Adrenal gland (tissue), 19 donors: Measurements from ENCODE around the gene PTCHD4. TPM values are rescaled to one million over a fixed set of nuclear protein-coding genes. Genes with fewer than 3 reads are reported as not detected.

Experiments
- DNase-seq, 7 donors: peaks; one replicate each; pipeline ENCODE4 v3.0.0-alpha.2; 2019 to 2020
- H3K27ac ChIP-seq, 5 donors: fragments of 200-600 bp; sonication (generic) in 4 of 5; 1 replicate in 3 of 5; 2 replicates in 2 of 5; pipeline versions ENCODE4 v1.5.1 to v1.8.0; 2016 to 2020; ENCODE audit warnings: mild to moderate bottlenecking in 1 of 5
- H3K27me3 ChIP-seq: fragments of 200-600 bp; 2 replicates; pipeline ENCODE4 v1.8.0; 2021
- H3K36me3 ChIP-seq, 2 donors: fragments of 200-600 bp; replicated peaks in 1 of 2; 1 replicate in 1 of 2; 2 replicates in 1 of 2; pipeline versions ENCODE4 v1.5.1 to v1.8.0; 2018 to 2022
- H3K4me1 ChIP-seq, 2 donors: fragments of 200-600 bp; replicated peaks in 1 of 2; 1 replicate in 1 of 2; 2 replicates in 1 of 2; pipeline versions ENCODE4 v1.5.1 to v1.8.0; 2018 to 2021
- H3K4me3 ChIP-seq, 4 donors: fragments of 200-600 bp; sonication (generic) in 3 of 4; one replicate each; pipeline ENCODE4 v1.5.1; 2016 to 2018
- H3K9me3 ChIP-seq, 3 donors: fragments of 200-600 bp; sonication (generic) in 1 of 3; replicated peaks in 1 of 3; 1 replicate in 2 of 3; 2 replicates in 1 of 3; pipeline versions ENCODE4 v1.5.1 to v1.8.0; 2016 to 2021
- CTCF ChIP-seq, 6 experiments: fragments of 450-650 bp in 4 of 6; fragments of 200-600 bp in 2 of 6; sonication (generic) in 1 of 6; IDR thresholded peaks; 1 replicate in 5 of 6; 2 replicates in 1 of 6; pipeline versions ENCODE4 v1.5.1 to v1.8.0; 2016 to 2021; ENCODE audit warnings: antibody characterized with exemption in 6 of 6, mild to moderate bottlenecking in 2 of 6, moderate library complexity in 1 of 6
- POLR2A ChIP-seq, 2 donors: fragments of 450-650 bp; IDR thresholded peaks; one replicate each; pipeline ENCODE4 v1.6.1; 2017; ENCODE audit warnings: antibody characterized with exemption in 2 of 2, mild to moderate bottlenecking in 2 of 2, moderate library complexity in 1 of 2
- WGBS, 4 donors: extraction: QIAGEN DNeasy Blood & Tissue Kit in 2 of 4; methylation state at CpG; one replicate each; pipeline versions ENCODE4 v1.1.5 to v1.1.7; 2013 to 2017; 5-methylcytosine and 5-hydroxymethylcytosine counted together
- intact Hi-C, 2 donors: fragments of 100-400 bp; cut with DNase I; formaldehyde crosslinking; loops; one replicate each; pipeline versions ENCODE4 v1.14.1 to v1.15.0; 2022 to 2023
- long read RNA-seq, 10 donors: library from polyadenylated mRNA in 3 of 10; unstranded in 2 of 10; stranded (forward) in 1 of 10; transcript quantifications; one replicate each; pipeline ENCODE4 v2.0.0 and lab custom pipeline, GENCODE V29; 2021 to 2026
- polyA plus RNA-seq, 3 donors: library from polyadenylated mRNA; stranded (reverse); fragments of 200-250 nt in 2 of 3; fragments of 350-450 nt in 1 of 3; fragmentation: Illumina TruSeq in 1 of 3; extraction: RNeasy Lipid Tissue Mini Kit (QIAGEN cat#74804) in 1 of 3; gene quantifications; one replicate each; pipeline ENCODE4 v1.2.3, GENCODE V29; 2013 to 2014
- total RNA-seq, 9 donors: library from RNA; depleted of rRNA in 4 of 9; stranded (reverse); fragments of >200 nt in 4 of 9; fragments of 120-200 nt in 1 of 9; fragmentation: NEBNext Ultra II Directional in 1 of 9; extraction: Animal tissue kit (Norgen Biotek cat#: 25700) in 1 of 9; gene quantifications; one replicate each; pipeline versions ENCODE4 v1.1.0 to v1.2.4, GENCODE V29; 2013 to 2023
- donor health status: healthy with polysubstance abuse.
- donor health status: Bipolar disorder and iron deficiency.
- donor health status: DM: yes; HTN: yes; CAD: no.
- donor health status: DM: no; HTN: no; CAD: no.
- donor health status: DM: no; HTN: no; CAD: no.
- donor health status: DM: yes; HTN: yes; CAD: no.

PTCHD4 gene
- total RNA-seq (1 to 10 TPM in 1 of 9 donors, under 1 TPM in 8; 0.11 to 1.7 (median 0.34) TPM), polyA plus RNA-seq (under 1 TPM; 0.07 to 0.09 (median 0.08) TPM)
- long read RNA-seq, donor 1 = 0 reads
- long read RNA-seq, donor 2 = 0 reads
- long read RNA-seq, donor 3 = 0 reads
- long read RNA-seq, donor 4 = 0 reads
- long read RNA-seq, donor 5 = 0 reads
- long read RNA-seq, donor 6 = 0 reads
- long read RNA-seq, donor 7 = 0 reads
- long read RNA-seq, donor 8 = 0 reads
- long read RNA-seq, donor 9 = 0 reads
- long read RNA-seq, donor 10 = 0 reads

GRCh38 chr6:48111143-48111506 is at the start of gene PTCHD4:
TSS of gene PTCHD4 (minus strand) at chr6:48111197. CDS start at chr6:48068957, 42,240 bp downstream.
- H3K27me3 ChIP-seq = no peaks in the 10 kb centered on the region
- H3K4me1 ChIP-seq = no peaks in the 10 kb centered on the region
- intact Hi-C loops = no loop called here
- no peaks in the 10 kb centered on the region for H3K36me3 ChIP-seq
- H3K27ac ChIP-seq = no peak within 1 kb of the TSS
- no peaks in the 10 kb centered on the region for H3K9me3 ChIP-seq
- TF ChIP-seq POLR2A (IDR thresholded peaks at IDR 0.05) (no peak), CTCF (IDR thresholded peaks at IDR 0.05) (no peak)
- no peak within 1 kb of the TSS for H3K4me3 ChIP-seq
- DNase-seq = no peak
- WGBS, 4 donors = 50 to 71% (median 67%) methylated on average over 1 of the region's 1 CpG

GRCh38 chr6:48151142-48151541 is 40.1 kb upstream of the PTCHD4 start:
- no peaks in the 10 kb centered on the region for H3K36me3 ChIP-seq
- H3K9me3 ChIP-seq = no peaks in the 10 kb centered on the region
- no peak overlapping the region for H3K4me3 ChIP-seq
- DNase-seq = no peak
- no peaks in the 10 kb centered on the region for H3K4me1 ChIP-seq
- intact Hi-C loops = no loop called here
- H3K27me3 ChIP-seq = no peaks in the 10 kb centered on the region
- H3K27ac ChIP-seq = no peak overlapping the region
- 80 to 93% (median 88%) methylated on average over 2 of the region's 2 CpGs for WGBS, 4 donors
- TF ChIP-seq POLR2A (IDR thresholded peaks at IDR 0.05) = no peak
- no peak for TF ChIP-seq CTCF (IDR thresholded peaks at IDR 0.05)

GRCh38 chr6:48150701-48151100 is 39.7 kb upstream of the PTCHD4 start:
- WGBS, 4 donors = 77 to 100% (median 95%) methylated on average over 1 to 2 of the region's 2 CpGs
- intact Hi-C loops = no loop called here
- no peaks in the 10 kb centered on the region for H3K4me1 ChIP-seq
- TF ChIP-seq POLR2A (IDR thresholded peaks at IDR 0.05) (no peak), CTCF (IDR thresholded peaks at IDR 0.05) (no peak)
- H3K9me3 ChIP-seq = no peaks in the 10 kb centered on the region
- no peak for DNase-seq
- H3K27me3 ChIP-seq = no peaks in the 10 kb centered on the region
- H3K36me3 ChIP-seq = no peaks in the 10 kb centered on the region
- no peak overlapping the region for H3K4me3 ChIP-seq
- no peak overlapping the region for H3K27ac ChIP-seq

GRCh38 chr6:48147051-48147450 is 36.1 kb upstream of the PTCHD4 start:
- TF ChIP-seq POLR2A (IDR thresholded peaks at IDR 0.05) (no peak), CTCF (IDR thresholded peaks at IDR 0.05) (no peak)
- no peaks in the 10 kb centered on the region for H3K27me3 ChIP-seq
- no peak for DNase-seq
- intact Hi-C loops = no loop called here
- no peak overlapping the region for H3K4me3 ChIP-seq
- no peaks in the 10 kb centered on the region for H3K4me1 ChIP-seq
- no peaks in the 10 kb centered on the region for H3K36me3 ChIP-seq
- no peak overlapping the region for H3K27ac ChIP-seq
- no peaks in the 10 kb centered on the region for H3K9me3 ChIP-seq
